Epithelial cell of esophagus (primary cell): ENCODE measurements around the gene MYO15B.
A peak's percentile ranks its signal among the peaks of the same experiment; 100 is the strongest.

Experiments
- DNase-seq: peaks from one replicate; pipeline ENCODE4 v3.0.0; 2010; ENCODE audit warnings: low read depth
- H3K4me3 ChIP-seq: 2 replicates; pipeline ENCODE4 v1.5.1; 2011; ENCODE audit warnings: mild to moderate bottlenecking, low read length, control low read depth
- CTCF ChIP-seq: IDR thresholded peaks from 2 replicates; pipeline ENCODE4 v1.5.1; 2011; ENCODE audit warnings: low read depth, mild to moderate bottlenecking, low read length, control low read depth, inconsistent platforms; ENCODE audit not compliant: insufficient read depth; ENCODE audit errors: missing control alignments

MYO15B gene

GRCh38 chr17:75594499-75595283, 7.1 kb downstream of the MYO15B start:
- DNase-seq, result no peak
- TF ChIP-seq CTCF, result no peak
- H3K4me3 ChIP-seq, result no peak overlapping the region

- no peak overlapping the region for H3K4me3 ChIP-seq
- no peak for DNase-seq
- no peak for TF ChIP-seq CTCF
Observed at GRCh38 chr17:75595284-75595919, 7.8 kb downstream of the MYO15B start.

GRCh38 chr17:75595920-75596313, 8.3 kb downstream of the MYO15B start:
- no peak overlapping the region for H3K4me3 ChIP-seq
- no peak for DNase-seq
- TF ChIP-seq CTCF, result no peak

GRCh38 chr17:75596320-75597087, 8.9 kb downstream of the MYO15B start:
- no peak for TF ChIP-seq CTCF
- H3K4me3 ChIP-seq, result no peak overlapping the region
- no peak for DNase-seq

GRCh38 chr17:75601057-75601987, 13.7 kb downstream of the MYO15B start:
- H3K4me3 ChIP-seq, result no peak overlapping the region
- DNase-seq, result peak; percentile 47
- peak; percentile 75 for TF ChIP-seq CTCF

GRCh38 chr17:75602644-75603043, 15.0 kb downstream of the MYO15B start:
- no peak for TF ChIP-seq CTCF
- no peak overlapping the region for H3K4me3 ChIP-seq
- DNase-seq, result no peak
